Prostate gland (tissue), 2 donors: ENCODE results near the gene NEDD1. TPM values are rescaled to one million over a fixed set of nuclear protein-coding genes. Genes with fewer than 3 reads are reported as not detected.

Experiments used
- DNase-seq: peaks from one replicate; pipeline ENCODE4 v3.0.0-alpha.2; 2019; ENCODE audit warnings: low spot score
- H3K27ac ChIP-seq, 2 donors: fragments of 200-600 bp; sonication (generic); 2 replicates each; pipeline ENCODE4 v1.5.1; 2017 to 2019
- H3K27me3 ChIP-seq: fragments of 200-600 bp; sonication (generic); replicated peaks from 2 replicates; pipeline ENCODE4 v1.5.1; 2019; ENCODE audit not compliant: insufficient read depth
- H3K36me3 ChIP-seq, 2 donors: fragments of 200-600 bp; sonication (generic); 1 replicate in 1 of 2; 2 replicates in 1 of 2; pipeline versions ENCODE4 v1.5.1 to v1.8.1; 2017 to 2019
- H3K4me1 ChIP-seq: fragments of 200-600 bp; sonication (generic); replicated peaks from 2 replicates; pipeline ENCODE4 v1.5.1; 2019
- H3K4me3 ChIP-seq, 2 donors: fragments of 200-600 bp; sonication (generic); 2 replicates each; pipeline ENCODE4 v1.5.1; 2017 to 2019
- H3K9me3 ChIP-seq: fragments of 200-600 bp; sonication (generic); 2 replicates; pipeline ENCODE4 v1.5.1; 2017
- POLR2A ChIP-seq: fragments of 450-650 bp; IDR thresholded peaks from one replicate; pipeline ENCODE4 v1.6.1; 2016; ENCODE audit warnings: antibody characterized with exemption, mild to moderate bottlenecking
- POLR2AphosphoS5 ChIP-seq: sonication (generic); formaldehyde crosslinking; IDR thresholded peaks from one replicate; pipeline ENCODE4 v1.6.1; 2017; ENCODE audit warnings: antibody characterized with exemption
- WGBS: methylation state at CpG from one replicate; pipeline ENCODE4 v1.1.5; 2018; 5-methylcytosine and 5-hydroxymethylcytosine counted together
- intact Hi-C: fragments of 100-400 bp; cut with DNase I; formaldehyde crosslinking; loops from one replicate; pipeline ENCODE4 v1.14.2; 2022
- total RNA-seq, 2 donors: library from RNA; depleted of rRNA; stranded (reverse); fragments of >200 nt; gene quantifications; one replicate each; pipeline ENCODE4 v1.1.0, GENCODE V29; 2016
- TF ChIP-seq, protein P1 (sequence below), 4 experiments: fragments of 200-600 bp in 2 of 4; fragments of 450-650 bp in 2 of 4; sonication (generic) in 2 of 4; IDR thresholded peaks; 1 replicate in 3 of 4; 2 replicates in 1 of 4; pipeline ENCODE4 v1.5.1; 2016 to 2019; ENCODE audit warnings: antibody characterized with exemption in 4 of 4, mild to moderate bottlenecking in 2 of 4, moderate library complexity in 2 of 4

The NEDD1 gene
- total RNA-seq, 2 donors from 2014 or later, result 22.8 to 29.8 TPM

DNA sequence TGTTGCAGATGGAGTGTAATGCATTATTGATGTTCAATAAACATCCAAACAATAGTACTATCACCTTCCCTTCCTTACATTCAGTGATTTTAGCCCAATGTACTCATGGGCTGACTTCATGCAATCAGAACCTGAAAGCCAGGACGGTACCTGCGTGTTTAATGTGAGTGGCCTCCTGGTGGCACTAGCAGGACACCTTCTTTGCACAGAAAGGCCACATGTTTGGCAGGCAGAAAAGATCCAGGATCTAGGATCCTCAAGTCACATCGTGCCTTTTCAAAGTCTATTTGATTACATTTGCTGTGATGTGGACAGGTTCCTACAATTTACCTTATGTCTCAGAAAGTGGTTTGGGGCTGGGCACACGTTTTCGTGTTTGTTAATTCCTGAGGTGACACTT lies 82.9 kb downstream of the NEDD1 start:
- H3K4me3 ChIP-seq, result no peak overlapping the region
- intact Hi-C loops, result loop anchor here (5.0 to 10.0 kb wide), 3 partner anchors 315 to 1405 kb away; no protein-coding TSS in a partner anchor
- WGBS, result 66% methylated on average over 5 of the region's 5 CpGs

DNA sequence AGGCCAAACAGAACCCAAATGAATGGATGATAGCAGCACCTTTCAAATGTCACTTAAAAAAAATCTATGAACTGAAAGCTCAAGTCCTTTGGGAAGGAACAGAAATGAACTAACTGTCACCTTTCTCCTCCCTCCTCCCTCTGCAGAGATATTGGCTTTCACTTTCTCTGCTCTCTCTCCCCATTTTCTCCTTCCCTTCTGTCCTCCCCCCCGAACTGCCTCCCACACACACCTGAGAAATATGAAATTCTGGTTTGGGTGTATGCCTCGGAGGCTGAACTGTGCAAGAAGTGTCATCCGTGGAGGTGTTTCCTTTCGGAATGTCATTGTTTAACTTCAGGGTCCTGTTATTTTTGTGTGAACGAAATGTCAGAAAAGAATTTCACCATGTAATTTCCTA lies 87.8 kb downstream of the NEDD1 start:
- WGBS, result 66% methylated on average over 5 of the region's 5 CpGs
- no peak overlapping the region for H3K27ac ChIP-seq
- no peak for DNase-seq
- intact Hi-C loops, result no loop called here
- no peak overlapping the region for H3K4me3 ChIP-seq
- no peaks in the 10 kb centered on the region for H3K9me3 ChIP-seq
- TF ChIP-seq POLR2AphosphoS5 (no peak), POLR2A (no peak)
- TF ChIP-seq, protein P1, sequence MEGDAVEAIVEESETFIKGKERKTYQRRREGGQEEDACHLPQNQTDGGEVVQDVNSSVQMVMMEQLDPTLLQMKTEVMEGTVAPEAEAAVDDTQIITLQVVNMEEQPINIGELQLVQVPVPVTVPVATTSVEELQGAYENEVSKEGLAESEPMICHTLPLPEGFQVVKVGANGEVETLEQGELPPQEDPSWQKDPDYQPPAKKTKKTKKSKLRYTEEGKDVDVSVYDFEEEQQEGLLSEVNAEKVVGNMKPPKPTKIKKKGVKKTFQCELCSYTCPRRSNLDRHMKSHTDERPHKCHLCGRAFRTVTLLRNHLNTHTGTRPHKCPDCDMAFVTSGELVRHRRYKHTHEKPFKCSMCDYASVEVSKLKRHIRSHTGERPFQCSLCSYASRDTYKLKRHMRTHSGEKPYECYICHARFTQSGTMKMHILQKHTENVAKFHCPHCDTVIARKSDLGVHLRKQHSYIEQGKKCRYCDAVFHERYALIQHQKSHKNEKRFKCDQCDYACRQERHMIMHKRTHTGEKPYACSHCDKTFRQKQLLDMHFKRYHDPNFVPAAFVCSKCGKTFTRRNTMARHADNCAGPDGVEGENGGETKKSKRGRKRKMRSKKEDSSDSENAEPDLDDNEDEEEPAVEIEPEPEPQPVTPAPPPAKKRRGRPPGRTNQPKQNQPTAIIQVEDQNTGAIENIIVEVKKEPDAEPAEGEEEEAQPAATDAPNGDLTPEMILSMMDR (IDR thresholded peaks at IDR 0.05), result no peak
- H3K27me3 ChIP-seq, result no peaks in the 10 kb centered on the region
- H3K36me3 ChIP-seq, result no peaks in the 10 kb centered on the region
- no peaks in the 10 kb centered on the region for H3K4me1 ChIP-seq

More for the DNA sequence above, 82.9 kb downstream of the NEDD1 start:
- H3K27me3 ChIP-seq, result no peaks in the 10 kb centered on the region
- TF ChIP-seq POLR2AphosphoS5 (no peak), POLR2A (no peak)
- TF ChIP-seq, protein P1 (IDR thresholded peaks at IDR 0.05), result peak in 2 of 4 experiments; percentile 15 to 35
- H3K9me3 ChIP-seq, result no peaks in the 10 kb centered on the region
- no peaks in the 10 kb centered on the region for H3K36me3 ChIP-seq
- H3K4me1 ChIP-seq, result no peaks in the 10 kb centered on the region
- DNase-seq, result no peak
- no peak overlapping the region for H3K27ac ChIP-seq

DNA sequence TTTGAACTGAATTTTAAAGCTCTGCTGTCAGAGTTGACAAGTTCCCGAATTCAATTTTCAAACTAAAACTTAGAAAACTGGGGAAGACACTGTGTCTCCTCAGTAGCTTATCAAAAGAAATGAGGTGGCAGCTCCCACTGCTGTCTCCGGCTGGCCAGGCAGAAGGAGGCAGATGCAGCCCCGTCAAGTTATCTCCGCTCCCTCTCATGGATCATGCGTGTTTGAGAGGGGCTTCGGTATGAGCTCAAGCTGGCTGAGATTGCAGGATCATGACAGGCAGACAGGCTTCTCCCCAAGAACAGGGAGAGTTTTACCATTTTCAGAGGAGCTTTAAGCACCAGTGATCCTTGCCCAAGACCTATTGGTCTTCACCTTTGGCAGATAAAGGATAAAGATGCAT lies 88.8 kb downstream of the NEDD1 start:
- TF ChIP-seq POLR2AphosphoS5, result no peak
- TF ChIP-seq POLR2A, result no peak
- TF ChIP-seq, protein P1 (IDR thresholded peaks at IDR 0.05), result no peak
- Histone ChIP-seq H3K4me1 (no peaks in the 10 kb centered on the region), H3K27ac (no peak overlapping the region), H3K36me3 (no peaks in the 10 kb centered on the region), H3K9me3 (no peaks in the 10 kb centered on the region), H3K27me3 (no peaks in the 10 kb centered on the region), H3K4me3 (no peak overlapping the region)
- WGBS, result 92% methylated on average over 6 of the region's 6 CpGs
- no peak for DNase-seq
- intact Hi-C loops, result no loop called here

DNA sequence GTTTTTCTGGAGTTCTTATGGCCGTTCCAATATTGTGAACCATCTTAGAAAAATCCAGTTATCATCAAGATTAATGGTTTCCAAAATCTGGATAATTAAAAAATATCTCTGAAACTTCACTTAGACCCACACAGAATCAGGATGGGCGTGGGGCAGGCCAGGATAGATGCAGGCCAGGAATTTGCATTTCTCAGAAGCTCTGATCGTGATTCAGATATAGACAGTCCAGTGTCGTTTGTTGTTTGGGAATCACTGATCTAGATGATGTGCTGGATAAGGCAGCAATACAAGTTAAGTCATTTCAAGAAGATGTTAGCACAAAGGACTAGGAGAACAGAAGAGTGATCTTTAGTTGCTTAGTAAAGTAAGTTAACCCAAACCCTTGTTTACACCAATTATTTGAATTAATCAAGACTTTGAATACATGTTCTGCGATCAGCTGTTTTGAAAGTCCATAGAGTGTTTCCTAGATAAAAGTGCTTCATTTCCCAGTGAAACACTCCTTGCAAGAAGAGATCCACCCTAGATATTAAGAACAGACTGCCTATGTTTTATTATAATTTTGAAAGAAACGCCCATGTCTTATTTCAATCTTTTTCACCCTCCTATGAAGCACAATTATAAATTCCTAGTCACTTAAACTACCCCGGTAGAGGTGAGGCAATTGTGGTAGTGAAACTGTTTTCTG lies 90.9 kb downstream of the NEDD1 start:
- Histone ChIP-seq H3K27me3 (no peaks in the 10 kb centered on the region), H3K4me1 (no peaks in the 10 kb centered on the region), H3K27ac (no peak overlapping the region), H3K4me3 (no peak overlapping the region), H3K36me3 (no peaks in the 10 kb centered on the region), H3K9me3 (no peaks in the 10 kb centered on the region)
- no peak for TF ChIP-seq POLR2AphosphoS5
- TF ChIP-seq POLR2A, result no peak
- TF ChIP-seq, protein P1 (IDR thresholded peaks at IDR 0.05), result no peak
- DNase-seq, result no peak
- intact Hi-C loops, result no loop called here
- 87% methylated on average over 7 of the region's 7 CpGs for WGBS

DNA sequence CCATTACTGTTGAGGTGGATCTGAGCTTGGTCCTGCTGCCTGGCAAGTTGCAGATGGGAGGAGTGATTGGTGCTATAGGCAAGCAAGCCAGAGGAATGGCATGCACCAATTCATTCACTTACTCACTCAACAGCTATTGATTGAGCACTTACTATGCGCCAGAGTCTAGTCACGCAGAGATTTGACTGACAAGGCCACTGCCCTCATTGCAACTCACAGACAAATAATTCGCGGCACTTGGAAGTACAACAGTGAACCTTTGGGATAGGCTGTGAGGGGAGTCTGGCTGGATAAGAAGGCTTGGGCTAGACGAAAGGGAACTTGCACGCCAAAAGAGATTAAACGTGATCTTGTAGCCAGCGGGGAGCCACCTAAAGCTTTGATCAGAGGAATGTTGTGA lies 96.2 kb downstream of the NEDD1 start:
- intact Hi-C loops, result no loop called here
- Histone ChIP-seq H3K27me3 (no peaks in the 10 kb centered on the region), H3K27ac (no peak overlapping the region), H3K36me3 (no peaks in the 10 kb centered on the region), H3K9me3 (no peaks in the 10 kb centered on the region), H3K4me3 (no peak overlapping the region), H3K4me1 (no peaks in the 10 kb centered on the region)
- WGBS, result 94% methylated on average over 8 of the region's 8 CpGs
- TF ChIP-seq POLR2AphosphoS5 (no peak), POLR2A (no peak)
- TF ChIP-seq, protein P1 (IDR thresholded peaks at IDR 0.05), result no peak
- no peak for DNase-seq
